ENCODE measurements around the gene TBC1D17.

GRCh38 chr19:49889687-49890348 is 12.3 kb downstream of the TBC1D17 start:
- TF ChIP-seq POLR2AphosphoS5 (IDR thresholded peaks at IDR 0.05) (peak; percentile 48), POLR2A (IDR thresholded peaks at IDR 0.05) (no peak)
